ENCODE measurements around the gene CCDC85C. TPM values are rescaled to one million over a fixed set of nuclear protein-coding genes. Genes with fewer than 3 reads are reported as not detected.

The CCDC85C gene
- total RNA-seq, 1 experiment from 2014 or later = 36.4 TPM

DNA sequence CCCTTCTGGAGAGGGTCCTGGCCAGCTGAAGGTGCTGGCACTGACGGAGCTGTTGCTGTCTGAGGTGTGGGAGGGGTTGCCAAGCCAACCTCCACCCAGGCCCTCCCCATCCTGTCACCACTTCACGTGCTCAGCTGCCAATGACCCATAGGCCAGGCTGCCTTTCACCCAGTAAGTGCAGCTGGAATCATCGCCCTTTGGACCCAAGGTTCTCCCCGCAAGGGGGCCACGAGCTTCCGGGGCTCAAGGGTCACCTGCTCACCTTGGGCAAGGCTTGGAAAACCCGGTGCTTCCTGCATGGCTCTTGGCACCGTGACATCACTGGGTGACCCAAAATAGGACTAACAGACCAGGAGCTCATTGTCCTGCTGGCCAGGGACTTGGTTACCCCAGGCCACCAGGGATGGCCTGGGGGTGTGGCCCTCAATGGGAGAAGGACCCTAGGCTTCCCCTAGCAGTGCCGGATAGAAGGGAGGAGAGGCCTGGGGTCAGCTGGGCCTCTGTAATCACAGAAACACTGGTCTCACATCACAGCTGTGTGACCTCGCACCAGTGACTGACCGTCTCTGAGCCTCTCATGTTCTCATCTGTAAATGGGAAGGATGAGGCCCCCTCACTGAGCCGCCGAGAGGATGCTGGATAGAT, 51.3 kb downstream of the CCDC85C start:
- Histone ChIP-seq H3K79me2 (ENCODE audit: low read length) (peaks cover 93% of the 10 kb centered on the region), H3K4me2 (ENCODE audit: low read length) (no peak overlapping the region), H4K20me1 (ENCODE audit: low read length) (peaks cover 28% of the 10 kb centered on the region; the same call in 1 of the 2 replicates), H3K27ac (ENCODE audit: low read length) (no peak overlapping the region), H3F3A (ENCODE audit: low read length, unreplicated experiment) (no peaks in the 10 kb centered on the region), H3K27me3 (ENCODE audit: low read length) (no peaks in the 10 kb centered on the region), H3K9ac (ENCODE audit: low read length) (no peak overlapping the region), H2AFZ (ENCODE audit: low read length) (no peak overlapping the region), H3K9me2 (replicated peaks; ENCODE audit: low read length) (no peaks in the 10 kb centered on the region), H3K36me3 (ENCODE audit: low read depth, low read length) (no peaks in the 10 kb centered on the region), H3K4me1 (ENCODE audit: insufficient read depth, low read length) (peaks cover 8% of the 10 kb centered on the region; the same call in 1 of the 2 replicates), H3K4me3 (ENCODE audit: low read length) (no peak overlapping the region), H3K9me3 (ENCODE audit: low read length) (no peaks in the 10 kb centered on the region)
- ChIA-PET CTCF (no interaction called here), POLR2A (ENCODE audit: unreplicated experiment) (interaction anchor here (0.7 kb wide), 1 partner anchor 52 kb away, joined by 3 read pairs; no protein-coding TSS in a partner anchor)
- BruUV-seq (replicated peaks) = no TSS peak
- no peak for DNase-seq
- TF ChIP-seq, protein P1, sequence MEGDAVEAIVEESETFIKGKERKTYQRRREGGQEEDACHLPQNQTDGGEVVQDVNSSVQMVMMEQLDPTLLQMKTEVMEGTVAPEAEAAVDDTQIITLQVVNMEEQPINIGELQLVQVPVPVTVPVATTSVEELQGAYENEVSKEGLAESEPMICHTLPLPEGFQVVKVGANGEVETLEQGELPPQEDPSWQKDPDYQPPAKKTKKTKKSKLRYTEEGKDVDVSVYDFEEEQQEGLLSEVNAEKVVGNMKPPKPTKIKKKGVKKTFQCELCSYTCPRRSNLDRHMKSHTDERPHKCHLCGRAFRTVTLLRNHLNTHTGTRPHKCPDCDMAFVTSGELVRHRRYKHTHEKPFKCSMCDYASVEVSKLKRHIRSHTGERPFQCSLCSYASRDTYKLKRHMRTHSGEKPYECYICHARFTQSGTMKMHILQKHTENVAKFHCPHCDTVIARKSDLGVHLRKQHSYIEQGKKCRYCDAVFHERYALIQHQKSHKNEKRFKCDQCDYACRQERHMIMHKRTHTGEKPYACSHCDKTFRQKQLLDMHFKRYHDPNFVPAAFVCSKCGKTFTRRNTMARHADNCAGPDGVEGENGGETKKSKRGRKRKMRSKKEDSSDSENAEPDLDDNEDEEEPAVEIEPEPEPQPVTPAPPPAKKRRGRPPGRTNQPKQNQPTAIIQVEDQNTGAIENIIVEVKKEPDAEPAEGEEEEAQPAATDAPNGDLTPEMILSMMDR (conservative IDR thresholded peaks at IDR 0.05; ENCODE audit: low read depth, low read length) = no peak
- no peak for TF ChIP-seq EZH2phosphoT487 (IDR thresholded peaks at IDR 0.05; ENCODE audit: borderline replicate concordance, low read length)
- ATAC-seq = no peak
- intact Hi-C loops (cut with micrococcal nuclease) = no loop called here

GRCh38 chr14:99552021-99552553, 51.9 kb downstream of the CCDC85C start:
- no TSS peak for BruUV-seq (replicated peaks)
- no peak overlapping the region for H3K4me3 ChIP-seq (ENCODE audit: low read length)
- peaks cover 8% of the 10 kb centered on the region; the same call in 1 of the 2 replicates for H3K4me1 ChIP-seq (ENCODE audit: insufficient read depth, low read length)
- H3K27me3 ChIP-seq (ENCODE audit: low read length) = no peaks in the 10 kb centered on the region
- peaks cover 28% of the 10 kb centered on the region; the same call in 1 of the 2 replicates for H4K20me1 ChIP-seq (ENCODE audit: low read length)
- ATAC-seq (no peak), DNase-seq (no peak)
- H3K4me2 ChIP-seq (ENCODE audit: low read length) = no peak overlapping the region
- no peak overlapping the region for H3K9ac ChIP-seq (ENCODE audit: low read length)
- ChIA-PET CTCF (no interaction called here), POLR2A (ENCODE audit: unreplicated experiment) (no interaction called here)
- H3K9me2 ChIP-seq (replicated peaks; ENCODE audit: low read length) = no peaks in the 10 kb centered on the region
- H2AFZ ChIP-seq (ENCODE audit: low read length) = no peak overlapping the region
- H3K79me2 ChIP-seq (ENCODE audit: low read length) = peaks cover 98% of the 10 kb centered on the region
- H3K36me3 ChIP-seq (ENCODE audit: low read depth, low read length) = no peaks in the 10 kb centered on the region
- intact Hi-C loops (cut with micrococcal nuclease) = no loop called here
- H3K9me3 ChIP-seq (ENCODE audit: low read length) = no peaks in the 10 kb centered on the region
- TF ChIP-seq EZH2phosphoT487 (IDR thresholded peaks at IDR 0.05; ENCODE audit: borderline replicate concordance, low read length) (no peak), EZH2 (IDR thresholded peaks at IDR 0.05; ENCODE audit: low read length, unreplicated experiment) (no peak)
- TF ChIP-seq, protein P1 (conservative IDR thresholded peaks at IDR 0.05; ENCODE audit: low read depth, low read length) = no peak
- H3K27ac ChIP-seq (ENCODE audit: low read length) = no peak overlapping the region
- no peaks in the 10 kb centered on the region for H3F3A ChIP-seq (ENCODE audit: low read length, unreplicated experiment)

Measured in PC-3 (cell line).